22Rv1 (cell line): ENCODE data around the gene NUP153.

Experiments used
- ZFX ChIP-seq: fragments of 450-650 bp; IDR thresholded peaks from 2 replicates; pipeline ENCODE4 v1.6.1; 2017; ENCODE audit warnings: antibody characterized with exemption, borderline replicate concordance
- TF ChIP-seq, protein P1 (sequence below): fragments of 450-650 bp; IDR thresholded peaks from 2 replicates; pipeline ENCODE4 v1.5.1; 2017; ENCODE audit warnings: mild to moderate bottlenecking

DNA sequence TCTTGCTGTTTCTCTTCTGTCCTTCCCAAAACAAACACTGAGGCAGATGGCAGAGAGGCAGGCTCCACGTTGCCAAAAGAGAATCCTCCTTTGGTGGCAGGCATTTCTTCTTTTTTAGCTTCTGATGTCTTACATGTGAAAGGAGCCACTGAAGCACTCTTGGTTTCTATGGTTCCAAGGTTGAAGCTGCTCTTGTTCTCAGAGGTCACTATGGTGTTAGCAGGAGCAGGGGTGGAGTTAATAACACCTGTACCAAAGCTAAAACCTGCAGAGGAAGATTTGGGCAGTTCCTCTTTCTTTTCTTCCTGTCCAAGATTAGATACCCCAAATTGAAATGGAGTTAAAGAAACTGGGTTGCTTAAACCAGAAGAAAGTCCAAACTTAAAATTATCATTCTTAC, 77.9 kb downstream of the NUP153 start:
- TF ChIP-seq, protein P1, sequence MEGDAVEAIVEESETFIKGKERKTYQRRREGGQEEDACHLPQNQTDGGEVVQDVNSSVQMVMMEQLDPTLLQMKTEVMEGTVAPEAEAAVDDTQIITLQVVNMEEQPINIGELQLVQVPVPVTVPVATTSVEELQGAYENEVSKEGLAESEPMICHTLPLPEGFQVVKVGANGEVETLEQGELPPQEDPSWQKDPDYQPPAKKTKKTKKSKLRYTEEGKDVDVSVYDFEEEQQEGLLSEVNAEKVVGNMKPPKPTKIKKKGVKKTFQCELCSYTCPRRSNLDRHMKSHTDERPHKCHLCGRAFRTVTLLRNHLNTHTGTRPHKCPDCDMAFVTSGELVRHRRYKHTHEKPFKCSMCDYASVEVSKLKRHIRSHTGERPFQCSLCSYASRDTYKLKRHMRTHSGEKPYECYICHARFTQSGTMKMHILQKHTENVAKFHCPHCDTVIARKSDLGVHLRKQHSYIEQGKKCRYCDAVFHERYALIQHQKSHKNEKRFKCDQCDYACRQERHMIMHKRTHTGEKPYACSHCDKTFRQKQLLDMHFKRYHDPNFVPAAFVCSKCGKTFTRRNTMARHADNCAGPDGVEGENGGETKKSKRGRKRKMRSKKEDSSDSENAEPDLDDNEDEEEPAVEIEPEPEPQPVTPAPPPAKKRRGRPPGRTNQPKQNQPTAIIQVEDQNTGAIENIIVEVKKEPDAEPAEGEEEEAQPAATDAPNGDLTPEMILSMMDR: no peak
- TF ChIP-seq ZFX: no peak
